Astrocyte (in vitro differentiated cells and primary cell): Measurements from ENCODE around the gene UGT3A1.

Source experiments
- CTCF ChIP-seq: IDR thresholded peaks from 2 replicates; pipeline ENCODE4 v1.5.1; 2011; ENCODE audit warnings: low read depth, mild to moderate bottlenecking, inconsistent platforms, low read length, moderate library complexity; ENCODE audit not compliant: insufficient read depth
- EZH2 ChIP-seq: IDR thresholded peaks from 2 replicates; pipeline ENCODE4 v1.6.1; 2012; ENCODE audit warnings: mild to moderate bottlenecking, low read length, inconsistent platforms; ENCODE audit not compliant: insufficient read depth

- TF ChIP-seq CTCF (peak; percentile 11), EZH2 (no peak)
Measured at GRCh38 chr5:35920890-35921289, 70.3 kb downstream of the UGT3A1 start.
